Left cardiac atrium (tissue), 4 donors: Measurements from ENCODE around the gene CBFA2T3. TPM values are rescaled to one million over a fixed set of nuclear protein-coding genes. Genes with fewer than 3 reads are reported as not detected.

Experiments
- ATAC-seq, 2 donors: fragments of 200-7000 bp; cut with Tn5 transposase; one replicate each; pipeline ENCODE4 v1.9.1; 2020; ENCODE audit warnings: mild to moderate bottlenecking in 2 of 2, moderate library complexity in 2 of 2
- DNase-seq: peaks from one replicate; pipeline ENCODE4 v3.0.0-alpha.2; 2020
- intact Hi-C, 2 donors: fragments of 100-400 bp; cut with DNase I; formaldehyde crosslinking; loops; one replicate each; pipeline versions ENCODE4 v1.14.1 to v1.15.1; 2022 to 2023
- total RNA-seq, 2 donors: library from RNA; stranded (reverse); fragmentation: NEBNext Ultra II Directional; extraction: Animal tissue kit (Norgen Biotek cat#: 25700); gene quantifications; one replicate each; pipeline ENCODE4 v1.2.1, GENCODE V29; 2021
- donor health status: DM: no; HTN: yes; CAD: no.
- donor health status: DM: no; HTN: yes; CAD: no; lungs with severe emphysema.
- donor health status: DM: yes; HTN: yes; CAD: no.
- donor health status: Dilated cardiomyopathy.

CBFA2T3 gene
- total RNA-seq, 2 donors from 2014 or later, result 6.5 to 6.6 TPM

DNA sequence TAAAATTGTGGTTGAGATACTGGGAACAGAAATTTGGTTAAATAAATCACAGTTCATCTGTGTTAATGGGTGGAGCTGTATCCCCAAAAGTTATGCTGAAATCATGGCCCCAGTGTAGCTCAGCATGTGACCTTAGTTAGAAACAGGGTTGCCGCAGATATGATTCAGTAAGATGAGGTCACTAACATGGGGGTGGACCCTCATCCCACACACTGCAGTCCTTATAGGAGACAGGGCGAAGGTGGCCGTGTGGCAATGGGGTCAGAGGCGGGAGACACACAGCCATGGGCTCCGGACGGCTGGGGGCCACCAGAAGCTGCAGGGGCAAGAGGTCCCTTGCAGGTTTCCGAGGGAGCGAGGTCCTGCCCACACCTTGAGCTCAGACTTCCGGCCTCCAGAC is 130.9 kb downstream of the CBFA2T3 start:
- intact Hi-C loops, result no loop called here
- no peak for ATAC-seq

GRCh38 chr16:88844419-88845036 is 132.5 kb downstream of the CBFA2T3 start:
- no peak for DNase-seq
- no peak for ATAC-seq
- intact Hi-C loops, result no loop called here

More for the DNA sequence above, 130.9 kb downstream of the CBFA2T3 start:
- no peak for DNase-seq

DNA sequence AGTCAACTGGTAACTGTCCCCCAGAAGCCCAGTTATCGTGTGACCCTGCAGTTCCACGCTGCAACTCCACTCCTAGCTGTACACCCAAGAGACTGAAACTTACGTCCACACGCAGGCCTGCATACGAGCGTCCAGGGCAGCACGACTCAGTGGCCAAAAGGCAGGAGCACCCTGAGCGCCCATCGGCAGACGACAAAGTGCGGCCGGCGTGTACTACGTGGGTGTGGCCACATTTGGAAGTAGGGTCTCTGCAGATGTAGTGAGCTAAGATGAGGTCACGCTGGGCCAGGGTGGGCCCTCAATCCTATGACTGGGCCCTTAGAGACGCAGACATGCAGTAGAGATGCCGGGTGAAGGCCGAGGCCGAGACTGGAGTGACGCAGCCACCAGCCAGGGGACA is 133.8 kb downstream of the CBFA2T3 start:
- DNase-seq, result no peak
- intact Hi-C loops, result no loop called here
- ATAC-seq, result no peak

- no peak for ATAC-seq
- intact Hi-C loops, result no loop called here
- DNase-seq, result no peak
Measured at GRCh38 chr16:88842806-88843205, 134.2 kb downstream of the CBFA2T3 start.

- ATAC-seq (no peak), DNase-seq (no peak)
- intact Hi-C loops, result no loop called here
Measured at GRCh38 chr16:88842308-88842756, 134.7 kb downstream of the CBFA2T3 start.

GRCh38 chr16:88841521-88842307 is 135.3 kb downstream of the CBFA2T3 start:
- intact Hi-C loops, result no loop called here
- no peak for DNase-seq
- no peak for ATAC-seq

- intact Hi-C loops, result no loop called here
- no peak for DNase-seq
- ATAC-seq, result no peak
Measured at GRCh38 chr16:88840600-88841215, 136.3 kb downstream of the CBFA2T3 start.

DNA sequence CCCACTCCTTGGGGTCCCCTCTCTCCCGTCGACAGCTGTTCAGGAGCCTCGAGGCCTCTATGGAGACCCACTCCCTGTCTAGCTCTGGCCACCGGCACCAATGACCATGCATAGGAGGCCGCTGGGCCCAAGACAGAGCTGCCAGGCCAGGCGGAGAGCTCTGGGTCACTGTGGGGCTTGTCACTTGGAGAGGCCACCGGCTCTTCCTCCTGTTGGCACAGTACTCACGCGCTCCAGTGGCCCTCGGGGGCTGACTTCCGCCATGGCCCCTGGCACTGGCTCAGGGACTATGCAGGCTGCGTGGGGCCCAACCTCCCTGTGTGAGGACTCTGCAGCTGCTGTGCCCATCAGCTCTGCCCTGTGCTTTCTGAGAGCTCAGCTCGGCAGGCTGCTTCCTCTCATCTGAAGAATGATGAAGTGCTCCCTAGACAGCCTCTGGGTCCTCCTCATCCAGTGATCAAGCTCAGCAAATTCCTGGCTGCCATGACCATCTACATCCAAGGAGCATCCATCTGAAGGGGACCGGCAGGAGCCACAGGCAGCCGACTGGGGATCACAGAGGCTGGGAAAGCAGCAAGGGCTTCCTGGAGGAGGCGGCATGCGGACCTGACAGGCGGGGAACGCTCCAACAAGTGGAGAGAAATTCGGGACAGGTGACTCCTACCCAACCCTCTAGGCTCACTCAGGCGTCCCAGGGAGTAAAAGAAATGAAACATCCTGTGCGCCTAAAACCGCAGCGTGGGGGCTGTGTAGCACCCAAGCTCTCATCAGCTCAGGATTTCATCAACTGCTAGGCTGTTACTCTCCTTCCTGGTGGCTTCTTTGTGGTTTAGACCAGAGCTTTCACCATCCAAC is 137.0 kb downstream of the CBFA2T3 start:
- DNase-seq (no peak), ATAC-seq (no peak)
- intact Hi-C loops, result no loop called here

DNA sequence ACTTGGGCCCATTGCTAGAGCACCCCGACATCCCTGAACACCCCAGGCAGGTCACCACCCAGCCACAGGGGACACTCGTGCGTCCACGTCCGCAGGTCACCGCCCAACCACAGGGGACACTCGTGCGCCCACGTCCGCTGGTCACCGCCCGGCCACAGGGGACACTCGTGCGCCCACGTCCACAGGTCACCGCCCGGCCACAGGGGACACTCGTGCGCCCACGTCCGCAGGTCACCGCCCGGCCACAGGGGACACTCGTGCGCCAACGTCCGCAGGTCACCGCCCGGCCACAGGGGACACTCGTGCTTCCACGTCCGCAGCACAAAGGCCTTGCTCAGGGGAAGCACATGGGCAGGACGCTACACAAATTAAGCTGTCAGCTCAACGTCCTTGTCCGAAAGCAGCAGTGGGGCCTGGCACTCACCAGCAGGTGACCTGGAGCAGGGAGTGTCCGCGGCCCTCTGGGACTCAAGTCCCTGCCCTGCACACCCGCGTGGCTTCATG is 137.9 kb downstream of the CBFA2T3 start:
- intact Hi-C loops, result no loop called here
- DNase-seq, result no peak
- no peak for ATAC-seq

GRCh38 chr16:88838566-88838965 is 138.4 kb downstream of the CBFA2T3 start:
- intact Hi-C loops, result no loop called here
- no peak for ATAC-seq
- no peak for DNase-seq

- DNase-seq (no peak), ATAC-seq (no peak)
- intact Hi-C loops, result no loop called here
Measured at GRCh38 chr16:88837806-88838205, 139.2 kb downstream of the CBFA2T3 start.

GRCh38 chr16:88836791-88837190 is 140.2 kb downstream of the CBFA2T3 start:
- ATAC-seq (no peak), DNase-seq (no peak)
- intact Hi-C loops, result no loop called here

DNA sequence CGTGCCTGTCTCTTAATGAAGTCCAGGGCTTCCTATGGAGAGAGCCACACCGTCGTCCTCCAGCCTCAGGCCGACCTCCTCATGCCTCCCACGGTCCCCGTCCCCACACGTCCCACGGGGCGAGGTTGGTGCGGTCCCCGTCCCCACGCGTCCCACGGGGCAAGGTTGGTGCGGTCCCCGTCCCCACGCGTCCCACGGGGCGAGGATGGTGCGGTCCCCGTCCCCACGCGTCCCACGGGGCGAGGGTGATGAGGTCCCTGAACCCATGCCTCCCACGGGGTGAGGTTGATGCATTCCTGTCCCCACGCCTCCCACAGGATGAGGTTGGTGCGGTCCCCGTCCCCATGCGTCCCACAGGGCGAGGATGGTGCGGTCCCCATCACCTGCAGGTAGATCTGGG is 141.2 kb downstream of the CBFA2T3 start:
- DNase-seq (no peak), ATAC-seq (no peak)

GRCh38 chr16:88835383-88835782 is 141.6 kb downstream of the CBFA2T3 start:
- intact Hi-C loops, result no loop called here
- ATAC-seq, result peak; percentile 20 to 31
- peak; percentile 46 for DNase-seq

More for the DNA sequence above, 141.2 kb downstream of the CBFA2T3 start:
- intact Hi-C loops, result no loop called here

GRCh38 chr16:88834670-88835069 is 142.3 kb downstream of the CBFA2T3 start:
- intact Hi-C loops, result no loop called here
- ATAC-seq (no peak), DNase-seq (no peak)

GRCh38 chr16:88833086-88833485 is 143.9 kb downstream of the CBFA2T3 start:
- no peak for ATAC-seq
- intact Hi-C loops, result no loop called here
- no peak for DNase-seq

- intact Hi-C loops, result no loop called here
- DNase-seq, result no peak
- no peak for ATAC-seq
Measured at GRCh38 chr16:88831838-88832237, 145.2 kb downstream of the CBFA2T3 start.

GRCh38 chr16:88830783-88831182 is 146.2 kb downstream of the CBFA2T3 start:
- intact Hi-C loops, result no loop called here
- ATAC-seq (no peak), DNase-seq (no peak)

DNA sequence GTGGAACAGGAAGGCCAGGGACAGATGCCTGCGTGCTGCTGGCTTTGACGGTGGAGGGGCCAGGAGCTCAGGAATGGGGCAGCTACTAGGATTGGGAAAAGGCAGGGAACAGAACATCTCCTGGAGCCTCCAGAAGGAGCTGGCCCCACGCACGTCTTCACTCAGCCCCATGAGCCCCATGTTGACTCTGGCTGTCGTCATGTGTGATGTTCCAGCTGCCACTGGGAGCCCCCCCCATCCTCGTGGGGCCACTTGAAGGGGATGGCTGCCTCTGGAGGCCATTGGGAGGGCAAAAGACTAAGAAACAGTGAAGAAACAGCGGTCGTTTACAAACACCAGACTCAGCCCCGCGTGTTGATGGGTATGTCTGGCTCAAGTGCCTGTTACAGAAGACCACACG is 146.7 kb downstream of the CBFA2T3 start:
- intact Hi-C loops, result no loop called here
- DNase-seq, result no peak
- peak in 1 of 2 donors; percentile 35 for ATAC-seq
